ENCODE measurements around the gene GRK5.

Gene GRK5

GRCh38 chr10:119454990-119455389, 247.6 kb downstream of the GRK5 start:
- no peaks in the 10 kb centered on the region for H3K9me3 ChIP-seq

GRCh38 chr10:119455609-119456434, 248.5 kb downstream of the GRK5 start:
- Histone ChIP-seq H3K36me3 (no peaks in the 10 kb centered on the region), H3K4me1 (no peaks in the 10 kb centered on the region), H3K27me3 (no peaks in the 10 kb centered on the region), H3K9me3 (no peaks in the 10 kb centered on the region), H3K4me3 (ENCODE audit: low read depth, low read length) (no peak overlapping the region)
- DNase-seq: no peak
- no peak for TF ChIP-seq CTCF (IDR thresholded peaks at IDR 0.05; ENCODE audit: low read depth, low read length)

More at GRCh38 chr10:119454990-119455389, 247.6 kb downstream of the GRK5 start:
- peaks cover 2% of the 10 kb centered on the region for H3K4me1 ChIP-seq
- no peak overlapping the region for H3K4me3 ChIP-seq (ENCODE audit: low read depth, low read length)
- H3K36me3 ChIP-seq: no peaks in the 10 kb centered on the region
- TF ChIP-seq CTCF (IDR thresholded peaks at IDR 0.05; ENCODE audit: low read depth, low read length): no peak
- DNase-seq: no peak
- no peaks in the 10 kb centered on the region for H3K27me3 ChIP-seq

GRCh38 chr10:119456435-119456810, 249.1 kb downstream of the GRK5 start:
- Histone ChIP-seq H3K4me1 (no peaks in the 10 kb centered on the region), H3K9me3 (no peaks in the 10 kb centered on the region), H3K27me3 (no peaks in the 10 kb centered on the region), H3K4me3 (ENCODE audit: low read depth, low read length) (no peak overlapping the region), H3K36me3 (no peaks in the 10 kb centered on the region)
- no peak for TF ChIP-seq CTCF (IDR thresholded peaks at IDR 0.05; ENCODE audit: low read depth, low read length)
- DNase-seq: no peak

- DNase-seq: no peak
Measured at GRCh38 chr10:119457966-119458766, 250.8 kb downstream of the GRK5 start.

GRCh38 chr10:119459681-119460340, 252.4 kb downstream of the GRK5 start:
- H3K27me3 ChIP-seq: no peaks in the 10 kb centered on the region
- H3K4me1 ChIP-seq: no peaks in the 10 kb centered on the region
- DNase-seq: no peak
- no peaks in the 10 kb centered on the region for H3K9me3 ChIP-seq
- no peak for TF ChIP-seq CTCF (IDR thresholded peaks at IDR 0.05; ENCODE audit: low read depth, low read length)
- H3K36me3 ChIP-seq: no peaks in the 10 kb centered on the region
- no peak overlapping the region for H3K4me3 ChIP-seq (ENCODE audit: low read depth, low read length)

More at GRCh38 chr10:119457966-119458766, 250.8 kb downstream of the GRK5 start:
- Histone ChIP-seq H3K9me3 (no peaks in the 10 kb centered on the region), H3K27me3 (no peaks in the 10 kb centered on the region), H3K36me3 (no peaks in the 10 kb centered on the region), H3K4me1 (no peaks in the 10 kb centered on the region), H3K4me3 (ENCODE audit: low read depth, low read length) (no peak overlapping the region)
- TF ChIP-seq CTCF (IDR thresholded peaks at IDR 0.05; ENCODE audit: low read depth, low read length): no peak
